Colonic mucosa (tissue), 4 donors: ENCODE data around the gene CFAP73. TPM values are rescaled to one million over a fixed set of nuclear protein-coding genes. Genes with fewer than 3 reads are reported as not detected.
"Not testable (repeated sequence)": the region's sequence is repeated elsewhere in the genome, so short reads cannot be mapped to it uniquely, and the experiment has no call there.

Experiments used
- DNase-seq: peaks from one replicate; pipeline ENCODE4 v3.0.0-alpha.2; 2020
- H3K27ac ChIP-seq: fragments of 200-600 bp; one replicate; pipeline ENCODE4 v1.8.0; 2021
- H3K27me3 ChIP-seq: fragments of 200-600 bp; one replicate; pipeline ENCODE4 v1.8.0; 2021
- H3K36me3 ChIP-seq: fragments of 200-600 bp; one replicate; pipeline ENCODE4 v1.8.0; 2021
- H3K4me1 ChIP-seq: fragments of 200-600 bp; one replicate; pipeline ENCODE4 v1.8.0; 2021; ENCODE audit warnings: mild to moderate bottlenecking
- H3K4me3 ChIP-seq: fragments of 200-600 bp; one replicate; pipeline ENCODE4 v1.8.0; 2021
- H3K9ac ChIP-seq, 2 donors: one replicate each; pipeline ENCODE4 v1.7.0; 2013; ENCODE audit warnings: control low read depth in 2 of 2, low read depth in 2 of 2, low read length in 2 of 2
- H3K9me3 ChIP-seq: fragments of 200-600 bp; one replicate; pipeline ENCODE4 v1.8.0; 2021
- CTCF ChIP-seq: fragments of 200-600 bp; IDR thresholded peaks from one replicate; pipeline ENCODE4 v1.8.0; 2022; ENCODE audit warnings: antibody characterized with exemption, mild to moderate bottlenecking
- intact Hi-C: fragments of 100-400 bp; cut with DNase I; formaldehyde crosslinking; loops from one replicate; pipeline ENCODE4 v1.14.1; 2022
- total RNA-seq, 2 donors: library from RNA; stranded (reverse); fragmentation: NEBNext Ultra II Directional in 1 of 2; extraction: Animal tissue kit (Norgen Biotek cat#: 25700) in 1 of 2; gene quantifications; one replicate each; pipeline ENCODE4 v1.2.1, GENCODE V29; 2021
- donor health status: healthy.
- donor health status: DM: no; HTN: no; CAD: no.
- donor health status: DM: no; HTN: no; CAD: no.

The CFAP73 gene
- total RNA-seq, 2 donors from 2014 or later, result 0.20 TPM; not detected in 1

- Histone ChIP-seq H3K4me3 (no peak overlapping the region), H3K9me3 (no peaks in the 10 kb centered on the region), H3K9ac (no peak overlapping the region), H3K27me3 (no peaks in the 10 kb centered on the region), H3K36me3 (no peaks in the 10 kb centered on the region), H3K4me1 (no peaks in the 10 kb centered on the region), H3K27ac (no peak overlapping the region)
- TF ChIP-seq CTCF, result no peak
- no peak for DNase-seq
- intact Hi-C loops, result no loop called here
These were observed 33.9 kb upstream of the CFAP73 start for GRCh38 chr12:113115455-113116126.

- H3K9ac ChIP-seq, result no peak overlapping the region
- intact Hi-C loops, result no loop called here
- no peak for TF ChIP-seq CTCF
- no peak overlapping the region for H3K27ac ChIP-seq
- H3K36me3 ChIP-seq, result no peaks in the 10 kb centered on the region
- no peak overlapping the region for H3K4me3 ChIP-seq
- no peaks in the 10 kb centered on the region for H3K27me3 ChIP-seq
- no peaks in the 10 kb centered on the region for H3K4me1 ChIP-seq
- DNase-seq, result no peak
- H3K9me3 ChIP-seq, result no peaks in the 10 kb centered on the region
These were observed 32.6 kb upstream of the CFAP73 start for GRCh38 chr12:113116875-113117274.

GRCh38 chr12:113117684-113118083, 31.8 kb upstream of the CFAP73 start:
- H3K27ac ChIP-seq, H3K4me3 ChIP-seq, intact Hi-C loops, H3K9ac ChIP-seq, H3K27me3 ChIP-seq, H3K36me3 ChIP-seq, DNase-seq, H3K9me3 ChIP-seq, H3K4me1 ChIP-seq: not testable (repeated sequence)

GRCh38 chr12:113118142-113118541, 31.4 kb upstream of the CFAP73 start:
- H3K27me3 ChIP-seq, result no peaks in the 10 kb centered on the region
- no peak for TF ChIP-seq CTCF

GRCh38 chr12:113119980-113120669, 29.4 kb upstream of the CFAP73 start:
- DNase-seq, result no peak
- Histone ChIP-seq H3K9me3 (no peaks in the 10 kb centered on the region), H3K4me1 (no peaks in the 10 kb centered on the region), H3K27ac (no peak overlapping the region), H3K9ac (no peak overlapping the region), H3K27me3 (no peaks in the 10 kb centered on the region), H3K4me3 (no peak overlapping the region), H3K36me3 (no peaks in the 10 kb centered on the region)
- intact Hi-C loops, result no loop called here
- no peak for TF ChIP-seq CTCF

More at GRCh38 chr12:113118142-113118541, 31.4 kb upstream of the CFAP73 start:
- Histone ChIP-seq H3K4me3 (no peak overlapping the region), H3K9ac (no peak overlapping the region), H3K27ac (no peak overlapping the region), H3K9me3 (no peaks in the 10 kb centered on the region), H3K4me1 (no peaks in the 10 kb centered on the region), H3K36me3 (no peaks in the 10 kb centered on the region)
- DNase-seq, result no peak
- intact Hi-C loops, result no loop called here
